C4-2B (cell line): Measurements from ENCODE around the gene SAMD4B.

Source experiments
- ZFX ChIP-seq: fragments of 450-650 bp; IDR thresholded peaks from 2 replicates; pipeline ENCODE4 v1.6.1; 2017
- TF ChIP-seq, protein P1 (sequence below): fragments of 450-650 bp; conservative IDR thresholded peaks from 2 replicates; pipeline ENCODE4 v1.5.1; 2017; ENCODE audit warnings: mild to moderate bottlenecking

DNA sequence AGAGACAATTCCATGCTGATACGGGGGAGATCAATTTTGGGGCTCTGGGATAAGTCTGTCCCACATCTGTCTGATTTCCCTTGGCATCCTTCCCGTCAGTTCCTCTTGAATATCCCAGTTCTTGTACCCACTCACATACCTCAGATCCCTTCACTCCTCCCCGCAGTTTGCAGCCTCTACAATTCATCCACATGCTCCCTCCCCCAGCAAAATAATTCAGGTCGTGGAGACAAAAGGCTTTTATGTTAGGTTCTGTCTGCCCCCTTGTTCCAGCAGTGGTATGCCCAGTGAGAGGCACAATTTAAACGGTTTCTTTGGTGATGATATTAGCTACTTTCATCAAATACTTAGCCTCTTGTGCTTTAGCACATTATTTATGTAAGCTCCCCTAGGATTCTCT is 83.9 kb downstream of the SAMD4B start:
- TF ChIP-seq, protein P1, sequence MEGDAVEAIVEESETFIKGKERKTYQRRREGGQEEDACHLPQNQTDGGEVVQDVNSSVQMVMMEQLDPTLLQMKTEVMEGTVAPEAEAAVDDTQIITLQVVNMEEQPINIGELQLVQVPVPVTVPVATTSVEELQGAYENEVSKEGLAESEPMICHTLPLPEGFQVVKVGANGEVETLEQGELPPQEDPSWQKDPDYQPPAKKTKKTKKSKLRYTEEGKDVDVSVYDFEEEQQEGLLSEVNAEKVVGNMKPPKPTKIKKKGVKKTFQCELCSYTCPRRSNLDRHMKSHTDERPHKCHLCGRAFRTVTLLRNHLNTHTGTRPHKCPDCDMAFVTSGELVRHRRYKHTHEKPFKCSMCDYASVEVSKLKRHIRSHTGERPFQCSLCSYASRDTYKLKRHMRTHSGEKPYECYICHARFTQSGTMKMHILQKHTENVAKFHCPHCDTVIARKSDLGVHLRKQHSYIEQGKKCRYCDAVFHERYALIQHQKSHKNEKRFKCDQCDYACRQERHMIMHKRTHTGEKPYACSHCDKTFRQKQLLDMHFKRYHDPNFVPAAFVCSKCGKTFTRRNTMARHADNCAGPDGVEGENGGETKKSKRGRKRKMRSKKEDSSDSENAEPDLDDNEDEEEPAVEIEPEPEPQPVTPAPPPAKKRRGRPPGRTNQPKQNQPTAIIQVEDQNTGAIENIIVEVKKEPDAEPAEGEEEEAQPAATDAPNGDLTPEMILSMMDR = no peak
- TF ChIP-seq ZFX = no peak
